Measurements from ENCODE around the gene THRA. TPM values are rescaled to one million over a fixed set of nuclear protein-coding genes. Genes with fewer than 3 reads are reported as not detected.

Gene THRA
- total RNA-seq, 2 donors from 2014 or later: 64.8 to 75.0 TPM

DNA sequence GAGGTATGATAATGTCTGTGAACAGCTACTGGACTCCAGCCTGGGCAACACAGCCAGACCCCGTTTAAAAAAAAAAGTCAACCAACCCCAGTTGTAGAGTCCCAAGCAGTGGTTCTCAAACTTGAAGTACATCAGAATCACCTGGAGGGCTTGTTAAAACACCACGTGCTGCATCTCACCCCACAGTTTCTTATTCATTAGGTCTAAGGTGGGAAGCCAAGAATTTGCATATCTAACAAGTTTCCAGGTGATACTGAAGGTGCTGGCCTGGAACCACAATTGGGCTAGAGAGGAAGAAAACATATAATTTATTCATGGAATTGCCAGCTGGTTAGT lies 52.3 kb downstream of the THRA start:
- no peaks in the 10 kb centered on the region for H3K36me3 ChIP-seq
- ATAC-seq (ENCODE audit: insufficient number of reproducible peaks, low FRiP score, low read depth) (no peak), DNase-seq (ENCODE audit: low spot score) (no peak)
- H3K9me3 ChIP-seq: no peaks in the 10 kb centered on the region
- peaks cover 33 to 54% of the 10 kb centered on the region in 2 donors for H3K4me1 ChIP-seq (ENCODE audit: control insufficient read depth in 1 of 2, low read depth in 2 of 2)
- TF ChIP-seq, protein P1, sequence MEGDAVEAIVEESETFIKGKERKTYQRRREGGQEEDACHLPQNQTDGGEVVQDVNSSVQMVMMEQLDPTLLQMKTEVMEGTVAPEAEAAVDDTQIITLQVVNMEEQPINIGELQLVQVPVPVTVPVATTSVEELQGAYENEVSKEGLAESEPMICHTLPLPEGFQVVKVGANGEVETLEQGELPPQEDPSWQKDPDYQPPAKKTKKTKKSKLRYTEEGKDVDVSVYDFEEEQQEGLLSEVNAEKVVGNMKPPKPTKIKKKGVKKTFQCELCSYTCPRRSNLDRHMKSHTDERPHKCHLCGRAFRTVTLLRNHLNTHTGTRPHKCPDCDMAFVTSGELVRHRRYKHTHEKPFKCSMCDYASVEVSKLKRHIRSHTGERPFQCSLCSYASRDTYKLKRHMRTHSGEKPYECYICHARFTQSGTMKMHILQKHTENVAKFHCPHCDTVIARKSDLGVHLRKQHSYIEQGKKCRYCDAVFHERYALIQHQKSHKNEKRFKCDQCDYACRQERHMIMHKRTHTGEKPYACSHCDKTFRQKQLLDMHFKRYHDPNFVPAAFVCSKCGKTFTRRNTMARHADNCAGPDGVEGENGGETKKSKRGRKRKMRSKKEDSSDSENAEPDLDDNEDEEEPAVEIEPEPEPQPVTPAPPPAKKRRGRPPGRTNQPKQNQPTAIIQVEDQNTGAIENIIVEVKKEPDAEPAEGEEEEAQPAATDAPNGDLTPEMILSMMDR (IDR thresholded peaks at IDR 0.05): no peak
- no peaks in the 10 kb centered on the region for H3K27me3 ChIP-seq (replicated peaks; ENCODE audit: insufficient read depth)
- H3K4me3 ChIP-seq: no peak overlapping the region
- peak overlapping the region; percentile 88 to 97 for H3K27ac ChIP-seq

DNA sequence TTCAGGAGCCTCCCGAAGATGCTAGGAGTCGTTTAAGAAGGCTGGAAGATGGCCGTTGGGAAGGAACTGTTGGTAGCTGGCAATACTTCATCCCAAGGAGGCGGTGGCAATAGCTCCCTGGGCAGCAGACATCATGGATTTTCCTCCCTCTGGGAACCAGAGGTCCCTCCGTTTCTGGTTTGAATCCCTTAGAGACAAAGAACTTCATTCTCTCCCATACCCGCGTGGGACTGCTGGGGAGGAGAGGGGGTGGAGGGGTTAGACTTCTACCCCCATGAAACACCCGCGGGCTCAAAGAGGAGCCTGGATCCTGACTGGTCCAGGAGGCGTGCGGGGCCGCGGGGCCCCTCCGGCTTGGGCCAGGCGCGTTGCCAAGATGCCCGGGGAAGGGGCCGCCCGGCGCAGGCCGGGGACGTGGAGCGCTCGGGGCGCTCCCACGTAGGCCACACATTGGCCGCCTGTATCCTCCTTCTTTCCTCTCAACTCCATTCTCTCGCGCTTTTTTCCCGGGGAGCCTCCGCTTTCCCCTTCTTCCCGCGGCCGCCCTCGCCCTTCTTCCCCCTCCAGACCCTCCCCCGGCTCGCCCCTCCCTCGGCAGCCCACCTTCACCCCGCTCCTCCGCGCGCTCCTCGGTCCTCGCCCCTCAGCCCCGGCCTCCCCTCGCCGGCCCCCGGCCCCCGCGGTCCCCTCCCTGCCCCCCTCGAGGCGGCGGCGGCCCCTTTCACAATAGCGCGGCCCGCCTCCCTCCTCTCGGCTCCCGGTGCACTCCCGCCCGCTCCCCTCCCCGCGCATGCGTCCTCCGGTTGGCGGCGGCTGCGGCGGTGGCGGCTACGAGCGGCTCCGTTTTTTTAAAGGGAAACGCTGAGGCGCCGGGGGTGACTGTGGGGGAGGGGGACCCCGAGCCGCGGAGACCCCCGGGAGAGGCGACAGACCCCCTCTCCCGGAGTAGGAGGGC lies 58.7 kb downstream of the THRA start, which contains the start of gene MSL1:
Gene MSL1, plus strand, starts transcription at position 791 of the 955 bp plus-strand sequence. CDS start 642 bp downstream, outside the sequence.
- no peaks in the 10 kb centered on the region for H3K27me3 ChIP-seq (replicated peaks; ENCODE audit: insufficient read depth)
- peak; percentile 74 for ATAC-seq (ENCODE audit: insufficient number of reproducible peaks, low FRiP score, low read depth)
- DNase-seq (ENCODE audit: low spot score): no peak
- peaks cover 11 to 33% of the 10 kb centered on the region in 2 donors for H3K4me1 ChIP-seq (ENCODE audit: control insufficient read depth in 1 of 2, low read depth in 2 of 2)
- H3K4me3 ChIP-seq: peak within 1 kb of the TSS; percentile 100
- H3K36me3 ChIP-seq: peaks cover 4% of the 10 kb centered on the region
- H3K9me3 ChIP-seq: no peaks in the 10 kb centered on the region
- TF ChIP-seq, protein P1 (IDR thresholded peaks at IDR 0.05): no peak
- H3K27ac ChIP-seq: peak within 1 kb of the TSS; percentile 96 to 97

DNA sequence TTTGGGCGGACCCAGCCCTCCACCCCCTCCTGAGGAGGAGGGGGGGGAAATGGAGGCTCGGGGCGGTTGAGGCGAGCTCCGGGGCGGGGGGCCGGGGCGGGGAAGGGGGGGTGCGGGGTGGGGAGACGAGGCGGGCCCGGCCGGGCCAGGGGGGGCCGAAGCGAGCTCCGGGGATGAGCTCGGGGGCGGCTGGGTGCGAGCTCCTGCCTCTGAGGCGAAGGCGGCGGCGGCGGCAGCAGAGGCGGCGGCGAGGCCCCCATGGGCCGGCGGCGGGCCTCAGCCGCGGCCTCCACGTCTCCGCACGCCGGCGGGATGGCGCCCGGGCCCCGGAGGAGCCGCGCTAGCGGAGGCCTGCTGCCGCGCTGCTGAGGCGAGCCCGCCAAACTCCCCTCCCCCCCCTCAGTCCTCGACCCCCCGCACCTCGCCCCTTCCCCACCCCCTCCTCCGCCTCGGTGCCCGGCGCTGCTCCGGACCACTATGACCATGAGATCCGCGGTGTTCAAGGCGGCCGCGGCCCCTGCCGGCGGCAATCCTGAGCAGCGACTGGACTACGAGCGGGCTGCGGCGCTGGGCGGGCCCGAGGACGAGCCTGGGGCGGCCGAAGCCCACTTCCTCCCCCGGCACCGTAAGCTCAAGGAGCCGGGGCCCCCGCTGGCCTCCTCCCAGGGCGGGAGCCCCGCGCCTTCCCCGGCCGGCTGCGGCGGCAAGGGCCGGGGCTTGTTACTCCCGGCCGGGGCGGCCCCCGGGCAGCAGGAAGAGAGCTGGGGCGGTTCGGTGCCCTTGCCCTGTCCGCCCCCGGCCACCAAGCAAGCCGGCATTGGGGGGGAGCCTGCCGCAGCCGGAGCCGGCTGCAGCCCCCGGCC lies 59.6 kb downstream of the THRA start:
- Histone ChIP-seq H3K9me3 (no peaks in the 10 kb centered on the region), H3K4me1 (ENCODE audit: control insufficient read depth in 1 of 2, low read depth in 2 of 2) (peaks cover 11 to 33% of the 10 kb centered on the region in 2 donors), H3K4me3 (peak overlapping the region; percentile 100), H3K27me3 (replicated peaks; ENCODE audit: insufficient read depth) (no peaks in the 10 kb centered on the region), H3K36me3 (peaks cover 4% of the 10 kb centered on the region), H3K27ac (peak overlapping the region; percentile 96 to 97)
- TF ChIP-seq, protein P1 (IDR thresholded peaks at IDR 0.05): no peak
- no peak for DNase-seq (ENCODE audit: low spot score)
- peak; percentile 47 for ATAC-seq (ENCODE audit: insufficient number of reproducible peaks, low FRiP score, low read depth)

GRCh38 chr17:40122999-40123810 lies 60.4 kb downstream of the THRA start:
- ATAC-seq (ENCODE audit: insufficient number of reproducible peaks, low FRiP score, low read depth): no peak

More at GRCh38 chr17:40122999-40123810, 60.4 kb downstream of the THRA start:
- DNase-seq (ENCODE audit: low spot score): no peak
- Histone ChIP-seq H3K27me3 (replicated peaks; ENCODE audit: insufficient read depth) (no peaks in the 10 kb centered on the region), H3K9me3 (no peaks in the 10 kb centered on the region), H3K36me3 (peaks cover 4% of the 10 kb centered on the region), H3K27ac (peak overlapping the region; percentile 96 to 97), H3K4me1 (ENCODE audit: control insufficient read depth in 1 of 2, low read depth in 2 of 2) (peaks cover 11 to 33% of the 10 kb centered on the region in 2 donors), H3K4me3 (peak overlapping the region; percentile 100)
- TF ChIP-seq, protein P1 (IDR thresholded peaks at IDR 0.05): no peak
